ENCODE data around the gene CYP2S1. TPM values are rescaled to one million over a fixed set of nuclear protein-coding genes. Genes with fewer than 3 reads are reported as not detected.

The CYP2S1 gene
- total RNA-seq, 4 donors from 2014 or later: 4.2 to 30.7 (median 14.9) TPM

DNA sequence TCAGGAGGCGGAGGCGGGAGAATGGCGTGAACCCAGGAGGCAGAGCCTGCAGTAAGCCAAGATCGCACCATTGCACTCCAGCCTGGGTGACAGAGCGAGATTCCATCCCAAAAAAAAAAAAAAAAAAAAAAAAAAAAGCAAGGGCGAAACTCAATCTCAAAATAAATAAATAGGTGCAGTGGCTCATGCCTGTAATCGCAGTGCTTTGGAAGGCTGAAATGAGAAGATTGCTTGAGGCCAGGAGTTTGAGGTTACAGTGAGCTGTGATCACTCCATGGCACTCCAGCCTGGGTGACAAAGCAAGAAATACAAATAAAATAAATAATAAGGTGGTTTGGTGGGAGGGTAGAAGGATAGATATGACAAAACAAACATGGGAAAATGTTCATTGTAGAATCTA, 39.0 kb upstream of the CYP2S1 start:
- Histone ChIP-seq H3K36me3 (no peaks in the 10 kb centered on the region), H3K9me3 (no peaks in the 10 kb centered on the region), H3K4me3 (no peak overlapping the region), H3K27ac (no peak overlapping the region), H3K27me3 (no peaks in the 10 kb centered on the region), H3K4me1 (peaks cover 0 to 2% (median under 1%) of the 10 kb centered on the region in 4 donors)
- DNase-seq: no peak
- TF ChIP-seq, protein P1, sequence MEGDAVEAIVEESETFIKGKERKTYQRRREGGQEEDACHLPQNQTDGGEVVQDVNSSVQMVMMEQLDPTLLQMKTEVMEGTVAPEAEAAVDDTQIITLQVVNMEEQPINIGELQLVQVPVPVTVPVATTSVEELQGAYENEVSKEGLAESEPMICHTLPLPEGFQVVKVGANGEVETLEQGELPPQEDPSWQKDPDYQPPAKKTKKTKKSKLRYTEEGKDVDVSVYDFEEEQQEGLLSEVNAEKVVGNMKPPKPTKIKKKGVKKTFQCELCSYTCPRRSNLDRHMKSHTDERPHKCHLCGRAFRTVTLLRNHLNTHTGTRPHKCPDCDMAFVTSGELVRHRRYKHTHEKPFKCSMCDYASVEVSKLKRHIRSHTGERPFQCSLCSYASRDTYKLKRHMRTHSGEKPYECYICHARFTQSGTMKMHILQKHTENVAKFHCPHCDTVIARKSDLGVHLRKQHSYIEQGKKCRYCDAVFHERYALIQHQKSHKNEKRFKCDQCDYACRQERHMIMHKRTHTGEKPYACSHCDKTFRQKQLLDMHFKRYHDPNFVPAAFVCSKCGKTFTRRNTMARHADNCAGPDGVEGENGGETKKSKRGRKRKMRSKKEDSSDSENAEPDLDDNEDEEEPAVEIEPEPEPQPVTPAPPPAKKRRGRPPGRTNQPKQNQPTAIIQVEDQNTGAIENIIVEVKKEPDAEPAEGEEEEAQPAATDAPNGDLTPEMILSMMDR (IDR thresholded peaks at IDR 0.05): no peak
- no peak for TF ChIP-seq POLR2A (IDR thresholded peaks at IDR 0.05)
- 99 to 100% methylated on average over 1 to 7 of the region's 7 CpGs for WGBS, 2 donors (ENCODE audit: low coverage in 1 of 2)
- intact Hi-C loops (cut with DNase I; ENCODE audit: low total_unique reads): no loop called here
- in situ Hi-C loops (cut with MboI; ENCODE audit: low pct_ligation_motif_present in 1 of 4, low pct_unique_long_range_greater_than_20kb in 1 of 4, low sequenced_read_pairs in 3 of 4): no loop called here

DNA sequence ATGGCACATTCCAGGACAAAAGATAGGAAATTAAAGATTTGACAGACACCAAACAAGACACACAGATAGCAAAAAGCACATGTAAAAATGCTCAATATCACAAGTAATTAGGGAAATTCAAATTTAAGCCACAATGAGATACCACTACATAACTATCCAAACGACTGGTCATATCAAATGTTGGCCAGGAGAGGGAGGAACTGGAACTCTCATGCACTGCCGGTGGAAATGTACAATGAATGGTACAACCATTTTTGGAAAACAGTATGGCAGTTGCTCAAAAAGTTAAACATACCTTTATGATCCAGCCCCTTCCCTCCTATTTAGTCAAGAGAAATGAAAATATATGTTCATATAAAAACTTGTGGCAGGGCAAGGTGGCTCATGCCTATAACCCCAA, 36.8 kb upstream of the CYP2S1 start:
- WGBS, 2 donors (ENCODE audit: low coverage in 1 of 2): 76 to 88% methylated on average over 2 of the region's 2 CpGs
- intact Hi-C loops (cut with DNase I; ENCODE audit: low total_unique reads): no loop called here
- Histone ChIP-seq H3K36me3 (no peaks in the 10 kb centered on the region), H3K27ac (no peak overlapping the region), H3K27me3 (no peaks in the 10 kb centered on the region), H3K9me3 (no peaks in the 10 kb centered on the region), H3K4me3 (no peak overlapping the region), H3K4me1 (peaks cover 0 to 4% (median 1%) of the 10 kb centered on the region in 4 donors)
- DNase-seq: no peak
- no peak for TF ChIP-seq POLR2AphosphoS5 (IDR thresholded peaks at IDR 0.05)
- TF ChIP-seq, protein P1 (IDR thresholded peaks at IDR 0.05): no peak
- no peak for TF ChIP-seq POLR2A (IDR thresholded peaks at IDR 0.05)
- no peak for TF ChIP-seq EP300 (IDR thresholded peaks at IDR 0.05; ENCODE audit: low read depth)
- in situ Hi-C loops (cut with MboI; ENCODE audit: low pct_ligation_motif_present in 1 of 4, low pct_unique_long_range_greater_than_20kb in 1 of 4, low sequenced_read_pairs in 3 of 4): no loop called here

DNA sequence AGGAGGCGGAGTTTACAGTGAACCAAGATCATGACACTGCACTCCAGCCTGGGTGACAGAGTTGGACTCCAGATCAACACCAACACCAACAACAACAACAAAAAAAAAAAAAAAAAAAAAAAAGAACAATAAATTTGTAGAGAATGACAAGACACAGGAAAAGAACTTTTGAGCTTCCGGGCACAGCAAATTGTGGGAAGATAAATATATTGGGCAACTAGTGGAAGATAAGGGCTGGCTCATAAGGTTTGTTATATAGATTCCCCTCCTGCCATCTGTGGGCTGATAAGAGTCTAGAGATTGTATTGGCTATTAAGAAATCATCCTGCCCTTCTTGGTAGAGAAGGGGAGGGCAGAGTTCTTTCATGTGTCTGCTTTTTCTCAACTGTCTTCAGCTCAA, 33.1 kb upstream of the CYP2S1 start:
- in situ Hi-C loops (cut with MboI; ENCODE audit: low pct_ligation_motif_present in 1 of 4, low pct_unique_long_range_greater_than_20kb in 1 of 4, low sequenced_read_pairs in 3 of 4): no loop called here
- TF ChIP-seq EP300 (IDR thresholded peaks at IDR 0.05; ENCODE audit: low read depth): no peak
- TF ChIP-seq POLR2AphosphoS5 (IDR thresholded peaks at IDR 0.05): no peak
- no peak for TF ChIP-seq POLR2A (IDR thresholded peaks at IDR 0.05)
- TF ChIP-seq, protein P1 (IDR thresholded peaks at IDR 0.05): no peak
- intact Hi-C loops (cut with DNase I; ENCODE audit: low total_unique reads): no loop called here
- no peaks in the 10 kb centered on the region for H3K36me3 ChIP-seq
- DNase-seq: no peak
- WGBS, 2 donors (ENCODE audit: low coverage in 1 of 2): 57 to 73% methylated on average over 2 of the region's 2 CpGs
- no peaks in the 10 kb centered on the region for H3K27me3 ChIP-seq
- peaks cover 0 to 4% (median 1%) of the 10 kb centered on the region in 4 donors for H3K4me1 ChIP-seq
- H3K9me3 ChIP-seq: no peaks in the 10 kb centered on the region
- H3K27ac ChIP-seq: peak overlapping the region in 2 of 4 donors; percentile 54 to 55
- no peak overlapping the region for H3K4me3 ChIP-seq

DNA sequence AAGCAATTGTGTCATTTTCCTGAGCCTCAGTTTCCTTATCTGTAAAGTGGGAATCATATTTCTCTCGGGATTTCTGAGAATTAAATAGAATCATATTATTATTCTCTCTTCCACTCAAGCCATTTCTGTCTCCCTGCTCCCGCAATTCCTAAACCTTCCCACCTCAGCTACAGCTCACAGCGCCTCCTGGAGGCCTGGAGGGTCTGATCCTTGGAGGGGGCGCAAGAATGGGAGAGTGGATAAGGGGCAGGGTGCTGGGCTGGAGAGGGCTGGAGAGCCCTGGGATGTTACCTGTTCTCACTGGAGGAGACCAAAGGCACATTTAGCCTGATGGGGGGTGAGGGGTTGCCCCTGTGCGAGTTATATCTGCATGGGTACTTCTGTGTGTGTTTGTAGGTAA, 31.1 kb upstream of the CYP2S1 start:
- Histone ChIP-seq H3K27me3 (no peaks in the 10 kb centered on the region), H3K27ac (no peak overlapping the region), H3K4me3 (no peak overlapping the region), H3K36me3 (no peaks in the 10 kb centered on the region), H3K4me1 (peaks cover 5 to 20% (median 15%) of the 10 kb centered on the region in 4 donors), H3K9me3 (no peaks in the 10 kb centered on the region)
- WGBS, 2 donors (ENCODE audit: low coverage in 1 of 2): 95% methylated on average over 5 of the region's 5 CpGs; no CpG with 5 or more reads in 1 of the 2 donors
- in situ Hi-C loops (cut with MboI; ENCODE audit: low pct_ligation_motif_present in 1 of 4, low pct_unique_long_range_greater_than_20kb in 1 of 4, low sequenced_read_pairs in 3 of 4): no loop called here
- no peak for DNase-seq
- no peak for TF ChIP-seq EP300 (IDR thresholded peaks at IDR 0.05; ENCODE audit: low read depth)
- no peak for TF ChIP-seq POLR2A (IDR thresholded peaks at IDR 0.05)
- no peak for TF ChIP-seq POLR2AphosphoS5 (IDR thresholded peaks at IDR 0.05)
- TF ChIP-seq, protein P1 (IDR thresholded peaks at IDR 0.05): no peak
- intact Hi-C loops (cut with DNase I; ENCODE audit: low total_unique reads): no loop called here
